Naive B cell (primary cell): ENCODE measurements around the gene KEL. TPM values are rescaled to one million over a fixed set of nuclear protein-coding genes. Genes with fewer than 3 reads are reported as not detected.
"Not testable (repeated sequence)": the region's sequence is repeated elsewhere in the genome, so short reads cannot be mapped to it uniquely, and the experiment has no call there.

Experiments
- ATAC-seq, 2 donors: fragments of 150-1000 bp; cut with Tn5 transposase; 2 replicates each; pipeline ENCODE4 v1.10.0; 2021; ENCODE audit warnings: low read depth in 2 of 2, mild to moderate bottlenecking in 2 of 2, moderate library complexity in 2 of 2
- DNase-seq: peaks from one replicate; pipeline ENCODE4 v3.0.0; 2022
- H3K27ac Mint-ChIP-seq, 6 donors: one replicate each; pipeline ENCODE4 v1.8.0; 2020 to 2022; ENCODE audit warnings: mild to moderate bottlenecking in 6 of 6, mixed read lengths in 6 of 6, moderate library complexity in 5 of 6, inconsistent platforms in 2 of 6
- H3K27me3 Mint-ChIP-seq, 3 donors: one replicate each; pipeline ENCODE4 v1.8.0; 2021 to 2022; ENCODE audit warnings: mixed read lengths in 3 of 3, mild to moderate bottlenecking in 1 of 3
- H3K36me3 Mint-ChIP-seq, 2 donors: one replicate each; pipeline ENCODE4 v1.8.0; 2020 to 2022; ENCODE audit warnings: mixed read lengths in 2 of 2, inconsistent platforms in 1 of 2, mild to moderate bottlenecking in 1 of 2
- H3K4me1 Mint-ChIP-seq, 3 donors: one replicate each; pipeline ENCODE4 v1.8.0; 2020 to 2022; ENCODE audit warnings: mixed read lengths in 3 of 3, inconsistent platforms in 1 of 3, mild to moderate bottlenecking in 1 of 3, moderate library complexity in 1 of 3
- H3K4me3 Mint-ChIP-seq, 8 donors: one replicate each; pipeline ENCODE4 v1.8.0; 2020 to 2022; ENCODE audit warnings: mild to moderate bottlenecking in 8 of 8, mixed read lengths in 8 of 8, moderate library complexity in 8 of 8, inconsistent platforms in 2 of 8
- H3K9me3 Mint-ChIP-seq, 7 donors: one replicate each; pipeline ENCODE4 v1.8.0; 2020 to 2022; ENCODE audit warnings: mixed read lengths in 7 of 7, mild to moderate bottlenecking in 5 of 7, inconsistent platforms in 2 of 7, moderate library complexity in 1 of 7
- polyA plus RNA-seq, 6 donors: library from polyadenylated mRNA; unstranded; fragments of 300-500 nt; fragmentation: Illumina TruSeq; gene quantifications; one replicate each; pipeline ENCODE4 v1.2.3, GENCODE V29; 2021; ENCODE audit warnings: low read depth in 6 of 6

KEL gene
- polyA plus RNA-seq, 6 donors from 2014 or later = 0.44 TPM; not detected in 5

DNA sequence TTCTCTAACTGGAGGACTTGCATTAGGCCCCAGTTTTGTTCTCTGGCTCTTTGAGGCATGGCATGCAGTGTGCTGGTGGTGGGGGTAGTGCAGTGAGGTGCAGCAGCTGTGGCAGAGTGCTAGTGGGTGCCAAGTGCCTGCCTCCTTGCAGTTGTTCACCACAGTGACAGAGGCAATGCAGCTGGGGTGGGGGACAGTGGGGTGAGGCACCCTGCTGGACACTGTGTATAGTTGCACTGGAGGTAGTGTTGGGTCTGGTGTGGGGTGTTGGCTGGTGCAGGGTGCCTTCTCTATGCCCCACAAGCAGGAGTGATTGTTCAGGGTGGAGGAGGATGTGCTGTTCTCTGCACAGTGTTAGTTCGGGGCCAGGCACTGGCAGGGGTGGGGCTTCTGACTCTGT is 21.7 kb upstream of the KEL start:
- Mint-ChIP-seq H3K36me3 (no peaks in the 10 kb centered on the region), H3K27ac (peak overlapping the region in 1 of 6 donors; percentile 55), H3K4me1 (no peaks in the 10 kb centered on the region), H3K27me3 (peaks cover 14 to 45% (median 35%) of the 10 kb centered on the region in 3 donors), H3K4me3 (no peak overlapping the region), H3K9me3 (peaks cover 0 to 27% (median 14%) of the 10 kb centered on the region in 7 donors)
- ATAC-seq (no peak), DNase-seq (no peak)

DNA sequence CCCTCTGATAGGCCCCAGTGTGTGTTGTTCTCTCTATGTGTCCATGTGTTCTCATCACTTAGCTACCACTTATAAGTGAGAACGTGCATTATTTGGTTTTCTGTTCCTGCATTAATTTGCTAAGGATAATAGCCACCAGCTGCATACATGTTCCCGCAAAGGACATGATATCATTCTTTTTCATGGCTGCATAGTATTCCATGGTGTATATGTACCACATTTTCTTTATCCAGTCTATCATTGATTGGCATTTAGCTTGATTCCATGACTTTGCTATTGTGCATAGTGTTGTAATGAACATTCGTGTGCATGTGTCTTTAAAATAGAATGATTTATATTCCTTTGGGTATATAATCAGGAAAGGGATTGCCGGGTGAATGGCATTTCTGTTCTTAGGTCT is 16.2 kb upstream of the KEL start:
- peaks cover 9 to 37% (median 21%) of the 10 kb centered on the region in 3 donors for H3K27me3 Mint-ChIP-seq
- H3K4me3 Mint-ChIP-seq, ATAC-seq, DNase-seq, H3K4me1 Mint-ChIP-seq, H3K27ac Mint-ChIP-seq, H3K36me3 Mint-ChIP-seq: not testable (repeated sequence)
- peaks cover 2 to 36% (median 22%) of the 10 kb centered on the region in 7 donors for H3K9me3 Mint-ChIP-seq

DNA sequence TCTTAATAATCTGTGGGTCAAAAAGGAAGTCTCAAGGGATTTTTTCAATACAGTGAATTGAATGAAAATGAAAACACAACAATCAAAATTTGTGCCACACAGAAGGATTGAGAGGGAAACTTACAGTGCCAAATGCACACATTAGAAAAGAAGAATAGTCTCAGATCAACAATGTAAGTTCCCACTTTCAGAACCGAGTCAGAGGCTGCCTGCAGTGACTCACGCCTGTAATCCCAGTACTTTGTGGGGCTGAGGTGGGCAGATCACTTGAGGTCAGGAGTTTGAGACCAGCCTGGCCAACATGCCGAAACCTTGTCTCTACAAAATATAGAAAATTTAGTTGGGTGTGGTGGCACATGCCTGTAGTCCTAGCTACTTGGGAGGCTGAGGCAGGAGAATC is 12.5 kb upstream of the KEL start:
- Mint-ChIP-seq H3K4me3 (no peak overlapping the region), H3K9me3 (peaks cover 2 to 13% (median 12%) of the 10 kb centered on the region in 7 donors), H3K36me3 (no peaks in the 10 kb centered on the region), H3K4me1 (no peaks in the 10 kb centered on the region), H3K27me3 (peaks cover 13 to 38% (median 14%) of the 10 kb centered on the region in 3 donors), H3K27ac (no peak overlapping the region)
- no peak for ATAC-seq
- DNase-seq = no peak

GRCh38 chr7:142969183-142969582 is 7.0 kb upstream of the KEL start:
- Mint-ChIP-seq H3K36me3 (no peaks in the 10 kb centered on the region), H3K27ac (no peak overlapping the region), H3K4me3 (no peak overlapping the region), H3K4me1 (no peaks in the 10 kb centered on the region), H3K27me3 (peaks cover 17 to 49% (median 42%) of the 10 kb centered on the region in 3 donors), H3K9me3 (peaks cover 0 to 1% (median 0%) of the 10 kb centered on the region in 7 donors)
- ATAC-seq (no peak), DNase-seq (no peak)

DNA sequence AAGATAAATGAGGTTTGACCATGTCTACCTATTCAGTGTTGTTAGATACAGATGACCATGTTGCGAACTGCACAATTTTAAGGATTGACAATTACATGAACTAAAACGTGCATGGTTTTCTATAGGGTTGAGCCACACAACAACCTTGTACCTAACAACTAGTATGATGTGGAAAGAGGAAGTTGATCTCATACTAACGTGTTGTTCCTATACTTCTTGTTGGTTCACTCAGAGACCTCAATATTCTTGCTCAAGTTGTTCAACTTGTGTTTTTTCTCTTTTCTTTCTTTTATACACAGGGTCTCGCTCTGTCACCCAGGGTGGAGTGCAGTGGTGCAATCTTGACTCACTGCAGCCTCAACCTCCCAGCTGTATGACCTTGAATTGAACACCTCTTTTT is 6.1 kb upstream of the KEL start:
- no peaks in the 10 kb centered on the region for H3K4me1 Mint-ChIP-seq
- DNase-seq (no peak), ATAC-seq (no peak)
- H3K9me3 Mint-ChIP-seq = no peaks in the 10 kb centered on the region
- H3K36me3 Mint-ChIP-seq = no peaks in the 10 kb centered on the region
- no peak overlapping the region for H3K27ac Mint-ChIP-seq
- H3K27me3 Mint-ChIP-seq = peaks cover 19 to 56% (median 51%) of the 10 kb centered on the region in 3 donors
- no peak overlapping the region for H3K4me3 Mint-ChIP-seq

DNA sequence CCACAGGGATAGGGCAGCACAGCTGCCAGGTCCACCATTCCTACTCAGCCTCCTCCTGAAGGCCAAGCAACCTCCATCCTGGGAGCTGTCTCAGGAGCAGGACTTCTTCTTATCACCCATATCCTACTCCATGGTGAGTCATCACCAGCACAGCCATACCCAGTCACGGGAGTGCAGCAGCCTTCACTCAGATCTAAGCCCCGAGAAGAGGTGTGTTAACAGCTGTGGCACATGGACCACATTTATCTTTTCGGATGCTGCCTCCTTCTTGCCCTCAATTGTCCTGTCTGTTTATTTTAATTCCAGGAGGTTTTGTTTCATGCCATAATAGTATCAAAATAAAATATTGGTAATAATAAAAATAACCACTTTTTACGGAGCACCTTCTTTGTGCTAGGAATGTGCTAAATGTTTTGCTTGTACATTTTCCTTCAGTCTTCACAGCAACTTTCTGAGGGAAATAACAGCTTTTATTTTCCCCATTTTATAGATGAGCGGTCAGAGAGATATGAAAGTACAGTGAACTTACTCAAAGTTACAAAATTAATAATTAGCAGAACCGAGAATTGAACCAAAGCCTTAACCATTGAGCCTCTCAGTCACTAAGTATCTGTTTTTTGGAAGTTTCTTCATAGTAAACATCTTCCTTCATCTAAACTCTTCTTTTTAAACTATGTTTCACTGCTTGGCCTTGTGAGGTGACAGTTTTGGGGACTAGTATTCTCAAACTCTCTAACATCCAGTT is 2.5 kb upstream of the KEL start:
- no peak for ATAC-seq

DNA sequence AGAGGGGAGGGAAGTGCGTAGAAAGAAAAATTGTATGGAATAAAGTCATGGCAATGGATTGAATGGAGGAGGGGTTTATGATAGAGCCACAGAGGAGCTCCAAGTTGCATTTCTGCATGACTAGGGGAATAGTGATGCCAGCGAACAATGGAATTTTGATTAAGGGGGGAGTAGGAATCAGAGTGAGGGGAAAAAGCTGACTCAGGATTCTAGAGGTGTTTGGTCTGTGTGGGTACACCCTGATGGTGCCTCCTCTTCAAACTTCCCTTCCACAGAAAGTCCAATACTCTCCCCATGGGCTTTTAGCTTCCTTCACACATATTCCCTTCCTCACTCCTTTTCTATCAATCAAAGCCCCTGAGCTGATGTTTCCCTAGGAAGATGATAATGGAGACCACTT is 1.8 kb upstream of the KEL start:
- Mint-ChIP-seq H3K36me3 (no peaks in the 10 kb centered on the region), H3K27me3 (peaks cover 23 to 54% (median 53%) of the 10 kb centered on the region in 3 donors), H3K9me3 (peaks cover 0 to 3% (median 0%) of the 10 kb centered on the region in 7 donors), H3K27ac (no peak overlapping the region), H3K4me1 (no peaks in the 10 kb centered on the region), H3K4me3 (no peak overlapping the region)
- no peak for ATAC-seq
- no peak for DNase-seq

More for the DNA sequence above, 2.5 kb upstream of the KEL start:
- H3K36me3 Mint-ChIP-seq = no peaks in the 10 kb centered on the region
- peaks cover 24 to 55% (median 49%) of the 10 kb centered on the region in 3 donors for H3K27me3 Mint-ChIP-seq
- peaks cover 0 to 3% (median 0%) of the 10 kb centered on the region in 7 donors for H3K9me3 Mint-ChIP-seq
- DNase-seq = no peak
- H3K27ac Mint-ChIP-seq = no peak overlapping the region
- no peak overlapping the region for H3K4me3 Mint-ChIP-seq
- no peaks in the 10 kb centered on the region for H3K4me1 Mint-ChIP-seq

GRCh38 chr7:142962991-142963390 is 828 bp upstream of the KEL start:
- peaks cover 0 to 3% (median 0%) of the 10 kb centered on the region in 7 donors for H3K9me3 Mint-ChIP-seq
- no peak overlapping the region for H3K4me3 Mint-ChIP-seq
- no peaks in the 10 kb centered on the region for H3K36me3 Mint-ChIP-seq
- DNase-seq = no peak
- H3K27me3 Mint-ChIP-seq = peaks cover 17 to 45% (median 45%) of the 10 kb centered on the region in 3 donors
- no peak for ATAC-seq
- no peak overlapping the region for H3K27ac Mint-ChIP-seq
- no peaks in the 10 kb centered on the region for H3K4me1 Mint-ChIP-seq

DNA sequence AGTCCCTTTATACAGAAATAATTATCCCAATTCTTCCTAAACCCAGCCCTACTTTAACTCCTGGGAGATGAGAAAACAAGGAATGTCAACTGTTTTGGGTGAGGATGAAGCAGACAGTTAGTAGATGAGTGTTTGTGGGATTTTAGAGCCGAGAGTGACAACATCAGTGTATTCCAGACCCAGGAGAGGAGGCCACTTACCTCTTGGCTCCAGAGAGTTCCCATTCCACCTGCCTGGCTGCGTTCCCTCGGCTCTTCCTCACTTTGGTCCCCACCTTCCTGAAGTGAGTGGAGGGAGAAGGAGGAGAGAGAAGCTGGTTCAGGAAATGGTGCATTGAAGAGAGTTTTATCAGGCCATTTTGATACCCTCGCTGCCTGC is 579 bp downstream of the KEL start:
- no peak overlapping the region for H3K4me3 Mint-ChIP-seq
- peaks cover 17 to 42% (median 42%) of the 10 kb centered on the region in 3 donors for H3K27me3 Mint-ChIP-seq
- ATAC-seq (no peak), DNase-seq (no peak)
- H3K4me1 Mint-ChIP-seq = no peaks in the 10 kb centered on the region
- peaks cover 0 to 6% of the 10 kb centered on the region in 2 donors for H3K36me3 Mint-ChIP-seq
- peaks cover 0 to 5% (median 4%) of the 10 kb centered on the region in 7 donors for H3K9me3 Mint-ChIP-seq
- no peak overlapping the region for H3K27ac Mint-ChIP-seq

DNA sequence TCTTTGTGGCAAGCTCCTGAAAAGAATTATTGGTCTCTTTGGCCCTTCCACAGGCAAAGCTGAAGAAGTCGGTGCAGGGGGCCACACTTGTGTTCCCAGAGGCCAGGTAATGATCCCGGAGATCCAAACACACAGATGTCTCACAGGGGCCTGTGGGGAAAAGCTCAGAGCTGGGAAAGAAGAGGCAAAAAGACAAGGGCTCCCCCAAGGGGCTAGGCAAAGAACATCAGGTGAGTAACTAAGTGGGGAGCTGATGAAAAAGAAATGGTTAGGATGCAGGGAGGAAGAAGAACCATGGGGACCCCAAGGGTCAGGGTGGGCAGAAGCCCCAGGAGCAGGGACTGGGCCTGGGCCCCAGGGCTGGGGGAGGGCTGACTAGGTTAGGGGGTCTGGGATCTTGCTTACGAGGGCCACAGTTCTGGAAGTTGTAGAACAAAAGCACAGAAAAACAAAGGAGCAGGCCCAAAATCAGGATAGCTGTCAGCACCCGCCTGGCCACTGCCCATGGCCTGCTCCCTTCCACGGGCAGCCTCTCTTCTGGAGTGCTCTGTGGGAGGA is 1.1 kb downstream of the KEL start:
- Mint-ChIP-seq H3K4me1 (no peaks in the 10 kb centered on the region), H3K4me3 (no peak overlapping the region), H3K36me3 (peaks cover 0 to 11% of the 10 kb centered on the region in 2 donors), H3K27me3 (peaks cover 17 to 42% (median 42%) of the 10 kb centered on the region in 3 donors), H3K27ac (peak overlapping the region in 1 of 6 donors; percentile 11), H3K9me3 (peaks cover 2 to 11% (median 8%) of the 10 kb centered on the region in 7 donors)
- no peak for ATAC-seq
- no peak for DNase-seq

DNA sequence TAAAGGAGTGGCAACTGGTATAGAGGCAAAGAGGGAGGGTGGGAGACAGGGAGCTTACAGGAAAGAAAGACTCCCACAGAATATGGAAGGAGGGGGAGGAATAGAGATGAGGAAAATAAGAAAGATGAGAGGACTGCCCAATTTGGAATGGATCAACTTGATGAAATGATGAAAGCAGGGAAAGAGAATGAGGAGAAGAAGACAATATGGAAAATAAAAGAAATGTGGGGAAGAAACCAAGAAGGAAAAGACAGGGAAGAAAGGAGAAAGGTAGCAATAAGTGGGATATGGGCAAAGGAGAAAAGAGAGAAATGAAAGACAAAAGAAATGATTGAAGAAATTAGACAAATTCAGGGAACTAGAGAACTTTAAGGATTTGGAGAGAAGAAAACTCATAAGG is 3.0 kb downstream of the KEL start:
- peaks cover 0 to 3% (median 0%) of the 10 kb centered on the region in 3 donors for H3K4me1 Mint-ChIP-seq
- H3K4me3 Mint-ChIP-seq = no peak overlapping the region
- peaks cover 17 to 39% (median 33%) of the 10 kb centered on the region in 3 donors for H3K27me3 Mint-ChIP-seq
- H3K27ac Mint-ChIP-seq = no peak overlapping the region
- DNase-seq (no peak), ATAC-seq (no peak)
- H3K36me3 Mint-ChIP-seq = peaks cover 0 to 18% of the 10 kb centered on the region in 2 donors
- H3K9me3 Mint-ChIP-seq = peaks cover 11 to 23% (median 18%) of the 10 kb centered on the region in 7 donors

DNA sequence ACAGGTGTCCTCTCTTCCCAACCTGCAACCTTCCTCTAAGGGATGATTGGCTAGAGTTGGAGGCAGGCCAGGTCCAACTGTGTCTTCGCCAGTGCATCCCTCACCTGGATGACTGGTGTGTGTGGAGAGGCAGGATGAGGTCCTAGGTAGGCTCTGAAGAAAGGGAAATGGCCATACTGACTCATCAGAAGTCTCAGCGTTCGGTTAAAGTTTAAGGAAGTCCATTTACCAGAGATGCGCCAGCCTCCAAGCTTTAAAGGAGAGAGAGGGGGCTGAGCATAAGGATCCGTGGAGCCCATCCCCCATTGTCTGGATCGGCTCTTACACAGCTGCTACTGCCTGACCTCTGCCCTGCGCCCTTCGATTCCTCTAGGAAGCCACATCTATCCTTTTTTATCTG is 4.4 kb downstream of the KEL start:
- Mint-ChIP-seq H3K4me1 (peaks cover 0 to 4% (median 3%) of the 10 kb centered on the region in 3 donors), H3K9me3 (peaks cover 16 to 30% (median 23%) of the 10 kb centered on the region in 7 donors), H3K4me3 (no peak overlapping the region), H3K27ac (peak overlapping the region in 1 of 6 donors; percentile 3), H3K27me3 (peaks cover 12 to 26% (median 24%) of the 10 kb centered on the region in 3 donors), H3K36me3 (peaks cover 0 to 27% of the 10 kb centered on the region in 2 donors)
- no peak for ATAC-seq
- DNase-seq = no peak

DNA sequence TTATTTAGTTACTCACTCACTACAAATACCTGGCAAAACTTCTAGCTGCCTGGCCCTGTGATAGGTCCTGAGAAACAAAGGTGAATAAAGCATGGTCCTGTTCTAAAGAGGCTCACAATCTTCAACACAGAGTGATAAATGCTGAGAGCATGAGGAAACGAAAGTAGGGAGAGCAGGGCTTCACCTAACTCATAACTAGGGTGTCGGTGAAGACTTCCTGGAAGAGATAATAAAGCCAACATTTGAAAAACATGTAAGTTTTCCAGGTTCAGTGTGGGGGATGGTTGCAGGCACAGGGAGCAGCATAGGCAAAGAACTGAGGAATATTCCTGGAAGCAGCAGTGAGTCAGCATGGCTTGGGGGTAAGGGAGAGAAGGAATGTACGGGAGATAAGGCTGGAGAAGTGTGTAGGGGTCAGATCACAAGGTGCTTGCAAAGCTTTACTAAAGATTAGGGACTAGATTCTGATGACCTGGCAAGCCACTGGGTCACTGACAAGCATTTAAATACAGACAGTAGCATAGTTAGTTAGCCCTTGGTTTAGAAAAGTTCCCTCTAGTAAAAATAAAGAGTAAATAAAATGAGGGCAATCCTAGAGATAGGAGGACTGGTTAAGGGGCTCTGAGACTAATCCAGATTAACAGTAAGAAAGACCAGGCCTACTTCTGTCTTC is 5.1 kb downstream of the KEL start:
- peaks cover 12 to 26% (median 24%) of the 10 kb centered on the region in 3 donors for H3K27me3 Mint-ChIP-seq
- H3K9me3 Mint-ChIP-seq = peaks cover 16 to 30% (median 23%) of the 10 kb centered on the region in 7 donors
- H3K4me3 Mint-ChIP-seq = no peak overlapping the region
- H3K36me3 Mint-ChIP-seq = peaks cover 0 to 27% of the 10 kb centered on the region in 2 donors
- H3K4me1 Mint-ChIP-seq = peaks cover 0 to 4% (median 3%) of the 10 kb centered on the region in 3 donors
- DNase-seq (no peak), ATAC-seq (no peak)
- no peak overlapping the region for H3K27ac Mint-ChIP-seq
